Measurements from ENCODE around the gene GLT8D2. TPM values are rescaled to one million over a fixed set of nuclear protein-coding genes. Genes with fewer than 3 reads are reported as not detected.

Gene GLT8D2
- total RNA-seq, 1 experiment from 2014 or later: 3.8 TPM

DNA sequence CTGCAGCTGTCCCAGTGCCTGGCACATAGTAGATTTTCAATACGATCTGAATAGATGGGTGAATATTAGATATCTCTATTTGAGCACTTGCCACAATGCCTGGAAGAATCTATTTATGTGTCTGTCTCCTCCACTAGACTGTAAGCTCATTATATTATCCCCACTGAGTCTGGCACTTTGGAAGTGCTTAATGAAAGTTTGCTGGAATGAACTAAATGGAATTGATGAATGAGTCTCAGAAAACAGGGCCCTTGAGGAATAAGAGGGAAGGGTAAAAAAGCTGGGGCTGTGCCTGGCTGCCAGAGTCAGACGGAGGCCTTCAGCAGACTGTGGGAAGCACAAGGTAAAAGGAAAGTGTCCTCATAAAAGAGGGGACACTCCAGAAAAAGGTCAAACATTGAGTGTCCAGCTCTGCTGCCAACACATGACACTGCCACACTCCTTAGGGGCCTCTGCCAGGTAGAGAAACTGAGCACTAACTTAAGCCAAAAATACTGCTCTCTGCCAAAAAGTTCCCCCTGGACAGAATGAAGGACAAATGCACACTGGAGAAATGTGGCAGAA lies 39.3 kb downstream of the GLT8D2 start:
- TF ChIP-seq, protein P1, sequence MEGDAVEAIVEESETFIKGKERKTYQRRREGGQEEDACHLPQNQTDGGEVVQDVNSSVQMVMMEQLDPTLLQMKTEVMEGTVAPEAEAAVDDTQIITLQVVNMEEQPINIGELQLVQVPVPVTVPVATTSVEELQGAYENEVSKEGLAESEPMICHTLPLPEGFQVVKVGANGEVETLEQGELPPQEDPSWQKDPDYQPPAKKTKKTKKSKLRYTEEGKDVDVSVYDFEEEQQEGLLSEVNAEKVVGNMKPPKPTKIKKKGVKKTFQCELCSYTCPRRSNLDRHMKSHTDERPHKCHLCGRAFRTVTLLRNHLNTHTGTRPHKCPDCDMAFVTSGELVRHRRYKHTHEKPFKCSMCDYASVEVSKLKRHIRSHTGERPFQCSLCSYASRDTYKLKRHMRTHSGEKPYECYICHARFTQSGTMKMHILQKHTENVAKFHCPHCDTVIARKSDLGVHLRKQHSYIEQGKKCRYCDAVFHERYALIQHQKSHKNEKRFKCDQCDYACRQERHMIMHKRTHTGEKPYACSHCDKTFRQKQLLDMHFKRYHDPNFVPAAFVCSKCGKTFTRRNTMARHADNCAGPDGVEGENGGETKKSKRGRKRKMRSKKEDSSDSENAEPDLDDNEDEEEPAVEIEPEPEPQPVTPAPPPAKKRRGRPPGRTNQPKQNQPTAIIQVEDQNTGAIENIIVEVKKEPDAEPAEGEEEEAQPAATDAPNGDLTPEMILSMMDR (conservative IDR thresholded peaks at IDR 0.05): no peak
- no peak overlapping the region for H3K9ac ChIP-seq (ENCODE audit: extremely low read depth, insufficient read length, low read length)
- no peak overlapping the region for H2BK12ac ChIP-seq (ENCODE audit: insufficient read length, low read depth, low read length)
- no peaks in the 10 kb centered on the region for H3K27me3 ChIP-seq (ENCODE audit: insufficient read depth, low read length)
- H3K23me2 ChIP-seq (ENCODE audit: insufficient read length, low read depth, low read length, poor library complexity, severe bottlenecking): no peaks in the 10 kb centered on the region
- no peak overlapping the region for H3T11ph ChIP-seq (ENCODE audit: low read length)
- no peak overlapping the region for H2BK5ac ChIP-seq (ENCODE audit: insufficient read length, low read length)
- H3K4me2 ChIP-seq (ENCODE audit: insufficient read depth, insufficient read length, low read length): no peak overlapping the region
- no peak overlapping the region for H2AK5ac ChIP-seq (ENCODE audit: insufficient read length, low read length)
- H3K14ac ChIP-seq (ENCODE audit: insufficient read depth, low read length): no peak overlapping the region
- no peak overlapping the region for H3K18ac ChIP-seq (ENCODE audit: insufficient read length, low read depth, low read length)
- H4K91ac ChIP-seq (ENCODE audit: insufficient read length, low read depth, low read length): no peak overlapping the region
- H3K79me1 ChIP-seq (ENCODE audit: insufficient read depth, low read depth, low read length, poor library complexity, severe bottlenecking): no peaks in the 10 kb centered on the region
- H2AFZ ChIP-seq (ENCODE audit: low read length): no peak overlapping the region
- no peak overlapping the region for H2BK120ac ChIP-seq (ENCODE audit: low read depth, low read length, poor library complexity, severe bottlenecking)
- H3K9me3 ChIP-seq (ENCODE audit: control insufficient read depth, low read depth, low read length): no peaks in the 10 kb centered on the region
- H4K8ac ChIP-seq (replicated peaks; ENCODE audit: insufficient read length, low read depth, low read length): no peak overlapping the region
- H3K79me2 ChIP-seq (ENCODE audit: insufficient read depth, low read length): no peaks in the 10 kb centered on the region
- Mint-ChIP-seq H3K9me3 (peaks cover 5 to 7% of the 10 kb centered on the region in 2 experiments; a peak in 4 of 5 replicates), H3K4me1 (no peaks in the 10 kb centered on the region), H3K4me3 (no peak overlapping the region), H3K27me3 (ENCODE audit: low read depth) (peaks cover 5% of the 10 kb centered on the region; the same call in 1 of the 2 replicates), H3K27ac (no peak overlapping the region), H3K36me3 (ENCODE audit: insufficient read depth in 1 of 3, low read depth in 3 of 3) (peaks cover 0 to 4% (median 2%) of the 10 kb centered on the region in 3 experiments; a peak in 2 of 7 replicates)
- no CpG with 5 or more reads among the region's 2 CpGs for WGBS (ENCODE audit: extremely low coverage, insufficient read length, low lambda C conversion rate)
- H4K20me1 ChIP-seq (ENCODE audit: control insufficient read depth, insufficient read depth, insufficient read length): no peaks in the 10 kb centered on the region
- H3K4me1 ChIP-seq (ENCODE audit: insufficient read depth, low read length): no peaks in the 10 kb centered on the region
- H3K56ac ChIP-seq (ENCODE audit: insufficient read length, low read depth, low read length): no peak overlapping the region
- no peak overlapping the region for H4K5ac ChIP-seq (ENCODE audit: insufficient read length, low read depth, low read length)
- no peak for DNase-seq
- no peak overlapping the region for H2BK15ac ChIP-seq (ENCODE audit: low read depth, low read length)
- H3K4ac ChIP-seq (ENCODE audit: low read depth, low read length): no peak overlapping the region
- no peak overlapping the region for H2BK20ac ChIP-seq (ENCODE audit: low read depth, low read length, poor library complexity, severe bottlenecking)
- no peak overlapping the region for H3K27ac ChIP-seq (ENCODE audit: insufficient read length, low read depth, low read length)
- no peak overlapping the region for H3K23ac ChIP-seq (ENCODE audit: insufficient read length, low read depth, low read length)

Data from H9 (cell line).